Measurements from ENCODE around the gene ARRB2.

Gene ARRB2

DNA sequence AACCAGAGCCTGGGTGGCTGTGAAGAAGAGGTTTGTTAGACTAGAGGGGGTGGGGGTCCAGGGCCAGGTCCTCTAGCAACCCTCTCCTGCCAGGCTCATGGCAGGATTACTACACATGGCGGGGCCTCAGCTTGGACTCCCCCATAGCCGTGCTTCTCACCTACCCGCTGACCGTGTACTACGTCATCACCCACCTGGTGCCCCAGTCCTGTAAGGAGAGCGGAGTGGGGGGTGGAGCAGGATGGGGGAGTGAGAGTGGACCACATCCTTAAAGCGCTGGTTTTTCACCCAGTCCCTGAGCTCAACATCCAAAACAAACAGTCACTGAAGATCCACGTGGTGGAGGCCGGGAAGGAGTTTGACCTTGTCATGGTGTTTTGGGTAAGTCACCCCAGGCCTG is 33.5 kb downstream of the ARRB2 start:
- Mint-ChIP-seq H3K27ac (no peak overlapping the region), H3K4me3 (no peak overlapping the region), H3K4me1 (peaks cover 17% of the 10 kb centered on the region), H3K27me3 (peaks cover 21% of the 10 kb centered on the region), H3K36me3 (ENCODE audit: low read depth) (no peaks in the 10 kb centered on the region), H3K9me3 (no peaks in the 10 kb centered on the region)
- ATAC-seq = no peak
- no peak for DNase-seq

DNA sequence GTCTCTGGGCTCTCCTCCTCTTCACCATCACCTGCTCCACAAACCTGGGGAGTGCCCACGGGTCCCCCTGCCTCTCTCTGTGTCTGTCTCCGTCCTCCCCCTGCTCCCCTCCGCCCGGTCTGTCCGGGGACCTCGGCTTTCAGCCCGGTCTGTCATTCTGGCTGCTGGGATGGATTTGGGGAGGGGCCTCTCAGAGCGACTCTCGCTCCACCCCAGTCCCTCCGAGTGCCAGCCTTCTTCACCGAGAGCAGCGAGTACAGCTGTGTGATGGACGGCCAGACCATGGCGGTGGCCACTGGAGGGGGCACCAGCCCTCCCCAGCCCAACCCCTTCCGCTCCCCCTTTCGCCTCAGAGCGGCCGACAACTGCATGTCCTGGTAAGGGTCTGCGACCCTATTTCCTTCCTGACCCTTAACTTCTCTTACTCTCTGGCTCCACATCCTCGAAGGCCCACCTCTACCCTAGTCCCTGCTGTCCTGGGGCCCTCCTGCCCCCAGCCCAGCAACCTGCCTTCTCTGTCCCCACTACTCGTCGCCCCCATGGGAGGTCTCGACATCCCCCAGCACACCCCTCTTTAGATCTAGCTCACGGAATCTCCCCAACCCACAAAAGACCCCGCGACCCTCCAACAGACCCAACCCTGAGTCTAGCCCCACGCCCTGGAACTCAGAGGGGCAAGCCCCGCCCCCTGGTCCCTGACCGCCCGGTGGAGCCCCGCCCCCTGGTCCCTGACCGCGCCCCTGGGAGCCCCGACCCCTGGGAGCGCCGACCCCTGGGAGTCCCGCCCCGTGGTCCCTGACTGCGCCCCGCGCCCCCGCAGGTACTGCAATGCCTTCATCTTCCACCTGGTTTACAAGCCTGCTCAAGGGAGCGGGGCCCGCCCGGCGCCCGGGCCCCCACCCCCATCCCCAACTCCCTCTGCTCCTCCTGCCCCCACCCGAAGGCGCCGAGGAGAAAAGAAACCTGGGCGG is 34.9 kb downstream of the ARRB2 start:
- Mint-ChIP-seq H3K27ac (no peak overlapping the region), H3K27me3 (peaks cover 22% of the 10 kb centered on the region), H3K4me1 (peaks cover 11% of the 10 kb centered on the region), H3K9me3 (no peaks in the 10 kb centered on the region), H3K36me3 (ENCODE audit: low read depth) (no peaks in the 10 kb centered on the region), H3K4me3 (no peak overlapping the region)
- no peak for ATAC-seq
- no peak for DNase-seq

DNA sequence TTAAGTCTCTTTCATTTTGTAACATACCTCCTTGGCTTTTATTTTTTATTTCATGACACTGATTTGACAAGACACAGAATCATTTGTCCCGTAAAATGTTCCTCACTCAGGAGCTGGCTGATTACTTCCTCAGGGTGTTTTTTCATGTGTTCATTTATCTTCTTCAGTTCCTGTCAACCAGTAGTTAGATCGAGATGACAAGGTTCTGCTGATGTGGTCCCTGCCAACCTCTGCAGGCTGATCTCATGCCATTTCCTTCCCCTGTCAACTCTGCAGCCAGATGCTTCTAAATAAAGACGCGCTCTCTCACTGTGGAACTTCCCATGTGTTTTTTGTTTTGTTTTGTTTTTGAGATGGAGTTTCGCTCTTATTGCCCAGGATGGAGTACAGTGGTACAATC is 37.4 kb downstream of the ARRB2 start:
- Mint-ChIP-seq H3K36me3 (ENCODE audit: low read depth) (no peaks in the 10 kb centered on the region), H3K4me1 (peaks cover 9% of the 10 kb centered on the region), H3K27ac (no peak overlapping the region), H3K9me3 (no peaks in the 10 kb centered on the region), H3K4me3 (peak overlapping the region; percentile 22), H3K27me3 (peaks cover 20% of the 10 kb centered on the region)
- peak; percentile 67 for ATAC-seq
- DNase-seq = no peak

DNA sequence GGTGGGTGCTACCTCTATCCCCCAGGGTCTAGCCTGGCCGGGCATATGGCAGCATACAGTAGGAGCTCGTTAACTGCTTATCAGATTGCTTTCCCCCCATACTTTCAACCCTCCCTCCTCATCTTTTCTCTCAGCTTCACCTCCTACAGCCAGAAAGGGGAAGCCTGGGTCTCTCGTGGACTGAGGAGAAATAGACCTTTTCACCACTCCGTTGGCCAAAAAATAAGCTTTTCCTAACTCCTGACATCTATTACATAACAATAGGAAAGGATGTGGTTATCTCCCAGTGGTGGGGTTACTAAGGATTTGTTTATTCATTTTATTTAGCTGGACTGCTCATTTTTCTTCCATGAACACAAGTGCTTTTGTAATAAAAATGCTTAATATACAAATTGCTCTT is 38.3 kb downstream of the ARRB2 start:
- ATAC-seq = no peak
- H3K4me3 Mint-ChIP-seq = no peak overlapping the region

DNA sequence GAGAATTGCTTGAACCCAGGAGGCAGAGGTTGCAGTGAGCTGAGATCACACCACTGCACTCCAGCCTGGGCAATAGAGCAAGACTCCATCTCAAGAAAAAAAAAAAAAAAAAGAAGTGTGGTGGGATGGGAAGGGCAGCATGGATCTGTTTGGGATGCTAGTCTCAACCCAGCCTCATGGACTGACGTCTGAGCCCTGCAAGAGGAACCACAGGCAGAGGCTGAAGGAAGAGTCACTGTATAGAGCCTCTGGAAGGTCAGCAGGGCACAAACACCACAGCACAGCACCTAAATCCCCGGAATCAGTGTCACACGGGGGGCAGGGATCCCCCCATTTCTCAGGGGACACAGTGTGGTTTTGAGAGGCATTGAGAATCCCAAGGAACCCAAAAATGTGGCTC is 40.2 kb downstream of the ARRB2 start:
- Mint-ChIP-seq H3K4me1 (peaks cover 9% of the 10 kb centered on the region), H3K36me3 (ENCODE audit: low read depth) (no peaks in the 10 kb centered on the region), H3K27ac (no peak overlapping the region), H3K9me3 (no peaks in the 10 kb centered on the region), H3K4me3 (no peak overlapping the region), H3K27me3 (peaks cover 26% of the 10 kb centered on the region)
- no peak for ATAC-seq
- DNase-seq = no peak

More for the DNA sequence above, 38.3 kb downstream of the ARRB2 start:
- peaks cover 9% of the 10 kb centered on the region for H3K4me1 Mint-ChIP-seq
- peaks cover 24% of the 10 kb centered on the region for H3K27me3 Mint-ChIP-seq
- DNase-seq = no peak
- no peak overlapping the region for H3K27ac Mint-ChIP-seq
- H3K9me3 Mint-ChIP-seq = no peaks in the 10 kb centered on the region
- no peaks in the 10 kb centered on the region for H3K36me3 Mint-ChIP-seq (ENCODE audit: low read depth)

DNA sequence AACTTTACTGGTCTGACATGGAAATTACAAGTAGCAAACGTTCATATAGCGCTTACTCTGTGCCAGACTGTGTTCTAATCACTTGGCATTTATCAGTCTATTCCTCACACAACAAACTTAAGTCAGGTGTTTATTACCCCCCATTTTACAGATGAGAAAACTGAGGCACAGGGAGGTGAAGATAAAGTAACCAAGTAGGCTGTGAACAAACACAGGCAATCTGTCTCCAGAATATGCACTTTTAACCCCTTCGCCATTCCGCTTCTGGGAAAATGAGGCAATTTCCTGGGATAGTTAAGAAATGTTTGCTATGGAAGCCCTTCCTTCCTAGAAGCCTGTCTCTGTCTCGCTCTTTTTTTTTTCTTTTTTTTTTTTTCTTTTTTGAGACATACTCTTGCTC is 41.5 kb downstream of the ARRB2 start:
- ATAC-seq (no peak), DNase-seq (no peak)
- H3K27ac Mint-ChIP-seq = no peak overlapping the region
- H3K4me3 Mint-ChIP-seq = no peak overlapping the region
- no peaks in the 10 kb centered on the region for H3K9me3 Mint-ChIP-seq
- peaks cover 26% of the 10 kb centered on the region for H3K27me3 Mint-ChIP-seq
- H3K36me3 Mint-ChIP-seq (ENCODE audit: low read depth) = no peaks in the 10 kb centered on the region
- peaks cover 8% of the 10 kb centered on the region for H3K4me1 Mint-ChIP-seq

DNA sequence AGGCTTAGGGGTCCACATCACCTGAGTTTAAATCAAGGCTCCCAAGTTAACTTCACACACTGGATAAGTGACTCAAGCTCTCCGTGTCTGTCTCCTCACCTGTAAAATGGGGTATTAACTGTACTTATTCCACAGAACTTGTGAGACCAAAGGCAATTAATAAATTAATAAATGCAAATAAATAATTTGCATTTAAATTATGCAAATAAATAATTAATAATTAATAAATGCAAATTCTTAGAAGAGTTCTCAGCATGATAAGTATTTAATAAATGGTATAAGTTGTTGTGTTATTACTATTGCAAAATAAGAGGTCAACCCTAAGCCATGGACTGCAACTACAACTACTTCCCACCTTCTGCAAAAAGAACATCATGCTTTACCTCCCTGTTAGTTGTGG is 43.0 kb downstream of the ARRB2 start:
- no peak overlapping the region for H3K4me3 Mint-ChIP-seq

DNA sequence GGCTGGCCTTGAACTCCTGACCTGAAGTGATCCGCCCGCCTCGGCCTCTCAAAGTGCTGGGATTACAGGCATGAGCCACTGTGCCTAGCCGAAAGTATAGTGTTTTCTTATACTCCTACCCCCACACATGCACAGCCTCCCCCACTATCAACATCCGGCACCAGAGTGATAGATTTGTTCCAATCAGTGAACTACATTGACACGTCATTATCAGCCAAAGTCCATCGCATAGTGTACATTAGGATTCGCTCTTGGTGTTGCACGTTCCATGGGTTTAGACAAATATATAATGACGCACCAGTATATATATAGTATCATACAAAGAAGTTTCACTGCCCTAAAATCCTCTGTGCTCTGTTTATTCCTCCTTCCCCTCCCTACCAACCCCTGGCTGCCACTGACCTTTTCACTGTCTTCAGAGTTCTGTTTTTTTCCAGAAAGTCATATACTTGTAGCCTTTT is 49.4 kb downstream of the ARRB2 start:
- H3K27me3 Mint-ChIP-seq = peaks cover 4% of the 10 kb centered on the region
- no peak overlapping the region for H3K4me3 Mint-ChIP-seq
- DNase-seq (no peak), ATAC-seq (no peak)
- no peaks in the 10 kb centered on the region for H3K36me3 Mint-ChIP-seq (ENCODE audit: low read depth)
- H3K27ac Mint-ChIP-seq = no peak overlapping the region
- no peaks in the 10 kb centered on the region for H3K9me3 Mint-ChIP-seq
- H3K4me1 Mint-ChIP-seq = no peaks in the 10 kb centered on the region

More for the DNA sequence above, 43.0 kb downstream of the ARRB2 start:
- Mint-ChIP-seq H3K27me3 (peaks cover 25% of the 10 kb centered on the region), H3K9me3 (no peaks in the 10 kb centered on the region), H3K27ac (no peak overlapping the region), H3K4me1 (peaks cover 1% of the 10 kb centered on the region), H3K36me3 (ENCODE audit: low read depth) (no peaks in the 10 kb centered on the region)
- ATAC-seq = no peak
- DNase-seq = no peak

DNA sequence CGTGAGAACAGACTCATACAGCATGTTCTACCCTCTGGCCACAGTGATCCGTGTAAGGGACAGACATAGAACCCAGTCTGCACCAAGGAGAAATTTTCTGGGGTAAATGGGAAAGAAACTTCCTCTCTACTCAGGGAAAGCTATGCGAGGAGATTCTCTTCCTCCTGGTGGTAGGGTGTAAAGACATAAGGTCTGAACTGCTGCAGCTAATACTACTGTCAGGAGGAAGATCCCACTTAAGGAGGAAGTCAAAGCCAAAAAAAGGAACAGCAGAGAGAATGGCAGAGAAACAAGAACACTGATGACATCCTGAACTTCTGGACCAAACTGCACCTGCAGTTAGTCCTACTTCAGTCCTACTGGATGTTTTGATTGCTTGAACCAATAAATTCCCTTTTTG is 54.2 kb downstream of the ARRB2 start:
- no peak overlapping the region for H3K4me3 Mint-ChIP-seq
- H3K27ac Mint-ChIP-seq = no peak overlapping the region
- no peak for ATAC-seq
- H3K4me1 Mint-ChIP-seq = peaks cover 2% of the 10 kb centered on the region
- DNase-seq = no peak
- H3K27me3 Mint-ChIP-seq = peaks cover 4% of the 10 kb centered on the region
- H3K9me3 Mint-ChIP-seq = no peaks in the 10 kb centered on the region
- no peaks in the 10 kb centered on the region for H3K36me3 Mint-ChIP-seq (ENCODE audit: low read depth)

DNA sequence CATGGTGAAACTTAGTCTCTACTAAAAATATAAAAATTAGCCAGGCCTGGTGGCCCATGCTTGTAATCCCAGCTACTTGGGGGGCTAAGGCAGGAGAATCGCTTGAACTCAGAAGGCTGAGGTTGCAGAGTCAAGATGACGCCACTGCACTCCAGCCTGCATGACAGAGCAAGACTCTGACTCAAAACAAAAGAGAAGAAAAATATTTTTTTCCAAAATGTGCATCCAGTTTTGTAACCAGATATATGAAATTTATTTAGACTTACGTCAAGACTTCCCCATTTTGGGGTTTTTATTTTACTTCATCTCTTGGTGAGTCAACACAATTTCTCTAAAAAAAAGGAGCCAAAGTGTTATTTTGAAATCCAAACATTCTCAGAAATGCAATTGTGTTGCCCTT is 55.8 kb downstream of the ARRB2 start:
- Mint-ChIP-seq H3K9me3 (no peaks in the 10 kb centered on the region), H3K36me3 (ENCODE audit: low read depth) (no peaks in the 10 kb centered on the region), H3K4me1 (peaks cover 2% of the 10 kb centered on the region), H3K4me3 (no peak overlapping the region), H3K27ac (no peak overlapping the region), H3K27me3 (peaks cover 4% of the 10 kb centered on the region)
- ATAC-seq (no peak), DNase-seq (no peak)

DNA sequence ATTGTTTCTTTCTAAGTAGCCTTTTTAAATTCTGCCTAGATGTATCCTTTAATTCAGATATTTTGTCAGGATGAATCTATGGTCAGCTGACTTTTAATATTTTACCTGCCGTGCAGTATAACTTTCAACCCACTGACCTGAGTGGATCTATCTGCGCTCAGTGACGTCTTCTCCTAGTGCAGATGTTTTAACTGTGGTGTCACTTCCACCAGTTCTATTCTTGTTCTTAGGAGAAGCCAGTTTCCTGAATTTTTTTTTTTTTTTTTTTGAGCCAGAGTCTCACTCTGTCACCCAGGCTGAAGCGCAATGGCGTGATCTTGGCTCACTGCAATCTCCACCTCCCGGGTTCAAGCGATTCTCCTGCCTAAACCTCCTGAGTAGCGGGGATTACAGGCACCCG is 56.3 kb downstream of the ARRB2 start:
- no peak overlapping the region for H3K4me3 Mint-ChIP-seq
- DNase-seq (no peak), ATAC-seq (no peak)
- no peak overlapping the region for H3K27ac Mint-ChIP-seq
- no peaks in the 10 kb centered on the region for H3K36me3 Mint-ChIP-seq (ENCODE audit: low read depth)
- H3K27me3 Mint-ChIP-seq = peaks cover 4% of the 10 kb centered on the region
- H3K4me1 Mint-ChIP-seq = peaks cover 4% of the 10 kb centered on the region
- no peaks in the 10 kb centered on the region for H3K9me3 Mint-ChIP-seq

DNA sequence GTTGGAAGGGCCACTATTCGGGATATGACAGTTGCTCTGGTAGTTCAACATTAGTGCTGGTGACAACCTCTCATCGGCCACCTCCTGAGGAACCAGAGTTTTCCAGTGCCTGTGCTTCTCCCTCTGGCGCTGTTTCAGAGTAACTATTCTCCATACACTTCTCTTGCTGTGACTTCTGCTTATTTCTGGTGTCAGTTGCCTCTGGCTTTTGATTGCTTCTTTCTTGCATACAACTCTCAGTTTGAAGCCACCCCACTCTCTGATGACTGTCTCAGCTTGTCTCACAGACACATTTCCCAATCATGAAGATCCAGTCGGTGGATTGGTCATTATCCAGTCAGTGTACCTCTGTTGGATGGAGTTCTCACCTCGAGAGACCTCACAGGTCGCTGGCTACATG is 57.9 kb downstream of the ARRB2 start:
- DNase-seq (no peak), ATAC-seq (no peak)
- no peak overlapping the region for H3K4me3 Mint-ChIP-seq

DNA sequence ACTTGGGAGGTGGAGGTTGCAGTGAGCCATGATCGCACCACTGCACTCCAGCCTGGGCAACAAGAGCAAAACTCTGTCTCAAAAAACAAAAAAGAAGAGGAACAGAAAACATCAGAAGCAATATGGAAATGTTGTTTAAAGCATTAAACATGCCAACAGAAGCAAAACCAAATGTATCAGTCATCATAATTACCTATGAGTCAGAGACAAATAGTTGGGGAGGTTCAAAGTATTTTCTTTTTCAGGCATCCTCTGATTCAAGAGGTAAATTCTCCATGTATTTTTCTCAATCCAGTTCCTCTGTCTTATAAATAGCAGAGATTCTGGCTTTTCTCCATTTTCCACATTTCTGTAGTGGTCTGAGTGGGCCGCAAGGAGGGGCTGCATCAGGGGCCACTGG is 59.2 kb downstream of the ARRB2 start:
- H3K27me3 Mint-ChIP-seq = peaks cover 4% of the 10 kb centered on the region
- DNase-seq (no peak), ATAC-seq (no peak)
- no peak overlapping the region for H3K4me3 Mint-ChIP-seq
- H3K36me3 Mint-ChIP-seq (ENCODE audit: low read depth) = no peaks in the 10 kb centered on the region
- H3K27ac Mint-ChIP-seq = no peak overlapping the region
- H3K4me1 Mint-ChIP-seq = peaks cover 5% of the 10 kb centered on the region
- no peaks in the 10 kb centered on the region for H3K9me3 Mint-ChIP-seq

More for the DNA sequence above, 57.9 kb downstream of the ARRB2 start:
- H3K9me3 Mint-ChIP-seq = no peaks in the 10 kb centered on the region
- H3K27ac Mint-ChIP-seq = no peak overlapping the region
- no peaks in the 10 kb centered on the region for H3K36me3 Mint-ChIP-seq (ENCODE audit: low read depth)
- H3K27me3 Mint-ChIP-seq = peaks cover 4% of the 10 kb centered on the region
- peaks cover 5% of the 10 kb centered on the region for H3K4me1 Mint-ChIP-seq
